AG04450 (cell line): ENCODE results near the gene MAP2K4. TPM values are rescaled to one million over a fixed set of nuclear protein-coding genes. Genes with fewer than 3 reads are reported as not detected.

Experiments
- CTCF ChIA-PET: fragments of 300-600, 350-600 bp; formaldehyde crosslinking; extraction: SDS; loops from one replicate; lab custom pipeline; 2022; ENCODE audit warnings: antibody characterized with exemption, inconsistent platforms; lab: Charles Lee
- POLR2A ChIA-PET: fragments of 350-600 bp; formaldehyde crosslinking; extraction: SDS; loops from one replicate; lab custom pipeline; 2021; ENCODE audit warnings: antibody characterized with exemption, inconsistent platforms; lab: Yijun Ruan, JAX
- DNase-seq: peaks from one replicate; pipeline ENCODE4 v3.0.0-alpha.2; 2011; ENCODE audit warnings: low read depth, low spot score
- H3K27ac ChIP-seq: one replicate; pipeline ENCODE4 v1.5.1; 2012; ENCODE audit warnings: low read depth, low read length, control low read depth
- H3K27me3 ChIP-seq: one replicate; pipeline ENCODE4 v1.6.0; 2012; ENCODE audit warnings: low read length; ENCODE audit not compliant: control insufficient read depth, insufficient read depth
- H3K4me3 ChIP-seq: 2 replicates; pipeline ENCODE4 v1.5.1; 2011; ENCODE audit warnings: mild to moderate bottlenecking, low read depth, low read length, control low read depth
- H3K9me3 ChIP-seq: 2 replicates; pipeline ENCODE4 v1.5.1; 2012; ENCODE audit warnings: low read length; ENCODE audit not compliant: control insufficient read depth, insufficient read depth
- polyA plus RNA-seq: library from polyadenylated mRNA; depleted of rRNA; stranded (reverse); fragments of >200 nt; gene quantifications from 2 replicates; pipeline ENCODE4 v1.2.3, GENCODE V29; 2011
- TF ChIP-seq, protein P1 (sequence below): IDR thresholded peaks from 2 replicates; pipeline ENCODE4 v1.5.1; 2011; ENCODE audit warnings: low read depth, low read length, control low read depth, inconsistent platforms

MAP2K4 gene
- polyA plus RNA-seq, 1 experiment, result 32.9 TPM

DNA sequence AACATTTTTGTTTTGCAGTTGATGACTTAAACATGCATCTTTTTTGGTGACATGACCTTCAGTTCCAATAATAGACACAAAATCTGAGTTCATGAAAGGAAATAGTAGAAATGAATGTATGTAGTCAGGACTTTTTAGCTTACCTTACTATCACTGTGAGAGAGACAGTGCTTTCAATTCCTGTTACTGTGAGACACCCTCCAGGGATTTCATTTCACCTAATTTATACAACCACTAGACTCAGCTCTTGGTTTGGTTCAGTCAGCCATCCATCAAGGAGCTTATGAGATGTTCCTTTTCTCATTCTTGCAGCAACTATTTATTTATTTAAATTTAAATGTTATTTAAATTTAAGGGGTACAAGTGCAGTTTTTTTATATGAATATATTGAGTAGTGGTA lies 77.9 kb downstream of the MAP2K4 start:
- TF ChIP-seq, protein P1, sequence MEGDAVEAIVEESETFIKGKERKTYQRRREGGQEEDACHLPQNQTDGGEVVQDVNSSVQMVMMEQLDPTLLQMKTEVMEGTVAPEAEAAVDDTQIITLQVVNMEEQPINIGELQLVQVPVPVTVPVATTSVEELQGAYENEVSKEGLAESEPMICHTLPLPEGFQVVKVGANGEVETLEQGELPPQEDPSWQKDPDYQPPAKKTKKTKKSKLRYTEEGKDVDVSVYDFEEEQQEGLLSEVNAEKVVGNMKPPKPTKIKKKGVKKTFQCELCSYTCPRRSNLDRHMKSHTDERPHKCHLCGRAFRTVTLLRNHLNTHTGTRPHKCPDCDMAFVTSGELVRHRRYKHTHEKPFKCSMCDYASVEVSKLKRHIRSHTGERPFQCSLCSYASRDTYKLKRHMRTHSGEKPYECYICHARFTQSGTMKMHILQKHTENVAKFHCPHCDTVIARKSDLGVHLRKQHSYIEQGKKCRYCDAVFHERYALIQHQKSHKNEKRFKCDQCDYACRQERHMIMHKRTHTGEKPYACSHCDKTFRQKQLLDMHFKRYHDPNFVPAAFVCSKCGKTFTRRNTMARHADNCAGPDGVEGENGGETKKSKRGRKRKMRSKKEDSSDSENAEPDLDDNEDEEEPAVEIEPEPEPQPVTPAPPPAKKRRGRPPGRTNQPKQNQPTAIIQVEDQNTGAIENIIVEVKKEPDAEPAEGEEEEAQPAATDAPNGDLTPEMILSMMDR, result no peak
- H3K9me3 ChIP-seq, result no peaks in the 10 kb centered on the region
- ChIA-PET CTCF (interaction anchor here (1.3 kb wide), 1 partner anchor 28 kb away, joined by 3 read pairs; no protein-coding TSS in a partner anchor), POLR2A (no interaction called here)
- no peak overlapping the region for H3K27ac ChIP-seq
- no peak for DNase-seq
- H3K27me3 ChIP-seq, result no peaks in the 10 kb centered on the region
- no peak overlapping the region for H3K4me3 ChIP-seq

DNA sequence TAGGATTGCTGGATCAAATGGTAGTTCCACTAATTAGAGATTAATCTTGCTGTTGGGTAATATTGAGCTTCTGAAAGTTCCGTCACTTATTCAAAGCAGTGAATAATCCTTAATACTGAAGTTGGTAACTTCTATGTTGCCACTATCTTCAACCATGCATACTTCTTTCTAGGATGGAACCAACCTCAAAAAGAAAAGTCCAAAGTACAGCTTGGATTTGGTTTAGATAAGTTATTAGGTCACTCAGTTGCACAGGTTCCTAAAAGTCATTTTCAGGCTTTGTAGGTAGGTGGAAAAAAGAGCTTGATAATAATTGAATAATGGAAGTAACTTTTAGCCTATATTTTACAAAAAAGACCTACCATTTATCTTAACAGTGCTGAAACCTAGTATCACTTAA lies 78.7 kb downstream of the MAP2K4 start:
- TF ChIP-seq, protein P1, result no peak
- Histone ChIP-seq H3K27ac (no peak overlapping the region), H3K4me3 (no peak overlapping the region), H3K9me3 (no peaks in the 10 kb centered on the region), H3K27me3 (no peaks in the 10 kb centered on the region)
- CTCF ChIA-PET, result interaction anchor here (1.3 kb wide), 1 partner anchor 27 kb away, joined by 3 read pairs; no protein-coding TSS in a partner anchor
- DNase-seq, result no peak
- POLR2A ChIA-PET, result no interaction called here

DNA sequence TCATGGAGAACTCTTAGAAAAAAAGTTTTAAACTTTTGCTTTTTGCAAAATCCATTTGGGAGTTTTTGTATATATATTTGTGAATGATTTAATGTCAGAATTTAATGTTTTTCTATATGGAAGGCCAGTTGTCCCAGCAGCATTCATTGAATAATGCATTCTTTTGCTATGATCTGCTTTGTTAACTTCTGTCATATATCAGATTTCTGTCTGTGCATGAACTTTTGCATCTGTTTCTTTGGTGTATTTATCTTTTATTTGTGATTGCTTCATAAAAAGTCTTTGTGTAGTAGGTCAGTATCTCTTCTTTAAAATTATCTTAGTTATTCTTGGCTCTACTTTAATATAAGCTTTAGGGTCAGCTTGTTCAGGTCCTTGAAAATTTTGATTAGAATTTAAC lies 84.2 kb downstream of the MAP2K4 start:
- CTCF ChIA-PET, result no interaction called here
- POLR2A ChIA-PET, result no interaction called here
- DNase-seq, result no peak
- Histone ChIP-seq H3K27me3 (no peaks in the 10 kb centered on the region), H3K27ac (no peak overlapping the region), H3K4me3 (no peak overlapping the region), H3K9me3 (no peaks in the 10 kb centered on the region)
- TF ChIP-seq, protein P1, result no peak

DNA sequence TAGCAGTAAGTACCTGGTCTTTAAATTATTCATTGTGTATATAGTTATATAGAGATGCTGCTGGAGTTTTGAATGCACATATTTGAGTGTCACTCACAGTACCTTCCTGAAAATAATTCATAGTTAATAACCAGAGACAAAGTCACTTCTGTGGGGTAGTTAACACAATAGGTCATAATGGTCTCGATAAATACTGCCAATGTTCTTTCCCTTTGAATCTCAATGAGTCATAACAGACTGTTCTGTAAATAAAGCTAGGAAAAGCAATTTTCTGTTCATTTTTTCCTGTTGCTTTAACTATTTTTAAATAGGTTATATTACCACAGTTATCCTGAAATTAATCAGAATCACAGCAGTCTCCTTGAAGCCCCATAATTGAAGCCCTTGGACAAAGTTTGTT lies 87.2 kb downstream of the MAP2K4 start:
- DNase-seq, result no peak
- H3K27ac ChIP-seq, result no peak overlapping the region
- ChIA-PET CTCF (interaction anchor here (0.5 to 1.0 kb wide), 2 partner anchors 305 to 916 kb away, joined by 3 to 4 read pairs; no protein-coding TSS in a partner anchor), POLR2A (interaction anchor here (1.0 kb wide), 1 partner anchor 110 kb away, joined by 3 read pairs; the partner anchor contains the start of gene ZNF18)
- TF ChIP-seq, protein P1, result no peak
- no peaks in the 10 kb centered on the region for H3K27me3 ChIP-seq
- no peak overlapping the region for H3K4me3 ChIP-seq
- no peaks in the 10 kb centered on the region for H3K9me3 ChIP-seq

DNA sequence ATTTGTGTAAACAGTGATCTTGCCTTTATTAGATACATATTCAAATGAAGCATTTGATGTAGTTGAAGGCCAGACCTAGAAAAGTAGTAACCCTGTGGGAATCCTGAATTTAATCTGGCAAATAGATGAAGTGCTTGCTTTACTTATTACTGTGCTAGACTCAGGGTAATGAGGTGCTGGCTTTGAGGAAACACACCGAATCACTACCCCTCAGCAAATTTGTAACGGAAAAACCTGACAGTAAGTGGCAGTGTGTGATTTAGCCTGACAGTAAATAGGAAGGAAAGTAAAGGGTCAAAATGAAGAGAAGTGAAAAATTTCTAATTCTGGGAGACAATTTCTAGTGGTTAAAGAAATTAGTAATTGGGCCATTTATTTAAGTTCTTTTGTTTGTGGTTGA lies 90.2 kb downstream of the MAP2K4 start:
- no peak overlapping the region for H3K4me3 ChIP-seq
- POLR2A ChIA-PET, result no interaction called here
- H3K27ac ChIP-seq, result no peak overlapping the region
- no peaks in the 10 kb centered on the region for H3K27me3 ChIP-seq
- CTCF ChIA-PET, result no interaction called here
- TF ChIP-seq, protein P1, result no peak
- no peaks in the 10 kb centered on the region for H3K9me3 ChIP-seq
- no peak for DNase-seq
